Neural crest cell (in vitro differentiated cells): ENCODE data around the gene ABCC6. TPM values are rescaled to one million over a fixed set of nuclear protein-coding genes. Genes with fewer than 3 reads are reported as not detected.
"Not testable (repeated sequence)": the region's sequence is repeated elsewhere in the genome, so short reads cannot be mapped to it uniquely, and the experiment has no call there.

Source experiments
- DNase-seq: peaks from one replicate; pipeline ENCODE4 v3.0.0; 2021; ENCODE audit warnings: low read depth, mixed read lengths, low spot score
- H3K27ac Mint-ChIP-seq: one replicate; pipeline ENCODE4 v1.8.0; 2021; ENCODE audit warnings: mild to moderate bottlenecking, mixed read lengths; ENCODE audit not compliant: unreplicated experiment
- H3K27me3 Mint-ChIP-seq: 2 replicates; pipeline ENCODE4 v1.8.0; 2021; ENCODE audit warnings: low read depth, mild to moderate bottlenecking, mixed read lengths
- H3K36me3 Mint-ChIP-seq: 2 replicates; pipeline ENCODE4 v1.8.0; 2021; ENCODE audit warnings: low read depth, mild to moderate bottlenecking, mixed read lengths
- H3K4me1 Mint-ChIP-seq: 2 replicates; pipeline ENCODE4 v1.8.0; 2021; ENCODE audit warnings: mixed read lengths
- H3K4me3 Mint-ChIP-seq: one replicate; pipeline ENCODE4 v1.8.0; 2021; ENCODE audit warnings: mild to moderate bottlenecking, mixed read lengths
- H3K9me3 Mint-ChIP-seq: 2 replicates; pipeline ENCODE4 v1.8.0; 2021; ENCODE audit warnings: mixed read lengths
- total RNA-seq: library from RNA; stranded (reverse); gene quantifications from 2 replicates; pipeline ENCODE4 v1.2.1, GENCODE V29; 2021

Gene ABCC6
- total RNA-seq, 1 donor from 2014 or later: 2.2 TPM

DNA sequence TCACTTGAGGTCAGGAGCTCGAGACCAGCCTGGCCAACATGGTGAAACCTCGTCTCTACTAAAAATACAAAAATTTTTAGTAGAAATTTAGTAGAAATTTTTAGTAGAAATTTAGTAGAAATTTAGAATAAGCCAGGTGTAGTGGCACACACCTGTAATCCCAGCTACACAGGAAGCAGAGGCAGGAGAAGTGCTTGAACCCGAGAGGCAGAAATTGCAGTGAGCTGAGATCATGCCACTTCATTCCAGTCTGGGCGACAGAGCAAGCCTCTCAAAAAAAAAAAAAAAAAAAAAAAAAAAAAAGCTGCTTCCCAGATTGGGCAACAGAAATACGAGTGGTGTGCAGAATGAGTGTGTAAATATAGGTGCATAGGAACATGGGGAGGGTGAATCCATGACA is 4.5 kb downstream of the ABCC6 start:
- DNase-seq, H3K27ac Mint-ChIP-seq, H3K4me3 Mint-ChIP-seq, H3K4me1 Mint-ChIP-seq, H3K27me3 Mint-ChIP-seq, H3K9me3 Mint-ChIP-seq, H3K36me3 Mint-ChIP-seq: not testable (repeated sequence)

DNA sequence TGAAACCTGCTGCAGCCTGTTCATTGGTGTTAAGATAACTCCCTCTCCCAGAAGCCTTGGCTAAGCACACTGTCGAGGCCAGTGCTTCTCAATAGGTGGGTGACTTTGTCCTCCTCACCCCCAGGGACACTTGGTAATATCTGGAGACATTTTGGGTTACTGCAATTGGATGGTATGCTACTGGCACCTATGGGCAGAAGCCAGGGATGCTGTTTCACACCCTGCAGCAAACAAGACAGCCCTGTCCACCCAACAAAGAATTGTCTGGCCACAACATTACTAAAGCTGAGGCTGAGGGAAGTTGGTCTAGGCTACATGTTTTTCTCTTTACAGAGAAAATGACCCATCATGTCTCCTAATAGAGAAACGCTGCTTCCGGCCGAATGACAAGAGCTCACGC is 4.9 kb downstream of the ABCC6 start:
- DNase-seq, H3K27me3 Mint-ChIP-seq, H3K9me3 Mint-ChIP-seq, H3K36me3 Mint-ChIP-seq, H3K4me3 Mint-ChIP-seq, H3K27ac Mint-ChIP-seq, H3K4me1 Mint-ChIP-seq: not testable (repeated sequence)

DNA sequence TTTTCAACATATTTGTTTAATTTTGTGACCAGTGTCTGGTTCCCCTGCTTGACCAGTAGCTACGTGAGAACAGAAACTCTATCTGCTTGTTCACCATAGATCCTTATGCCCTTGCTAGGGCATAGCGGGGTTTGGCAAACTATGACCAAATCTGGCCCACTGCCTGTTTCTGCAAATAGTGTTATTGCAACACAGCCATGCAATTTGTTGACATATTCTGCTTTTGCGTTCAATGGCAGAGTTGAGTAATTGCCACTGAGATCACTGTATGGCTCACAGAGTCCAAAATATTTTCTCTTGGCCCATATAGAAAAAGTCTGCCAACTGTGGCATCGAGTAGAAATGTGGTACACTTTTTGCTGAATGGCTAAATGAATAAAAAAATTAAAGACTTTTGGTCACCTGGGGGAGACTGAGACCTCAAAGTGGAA is 9.4 kb downstream of the ABCC6 start:
- not testable (repeated sequence) for DNase-seq, H3K27me3 Mint-ChIP-seq, H3K9me3 Mint-ChIP-seq, H3K4me1 Mint-ChIP-seq, H3K27ac Mint-ChIP-seq, H3K4me3 Mint-ChIP-seq, H3K36me3 Mint-ChIP-seq

DNA sequence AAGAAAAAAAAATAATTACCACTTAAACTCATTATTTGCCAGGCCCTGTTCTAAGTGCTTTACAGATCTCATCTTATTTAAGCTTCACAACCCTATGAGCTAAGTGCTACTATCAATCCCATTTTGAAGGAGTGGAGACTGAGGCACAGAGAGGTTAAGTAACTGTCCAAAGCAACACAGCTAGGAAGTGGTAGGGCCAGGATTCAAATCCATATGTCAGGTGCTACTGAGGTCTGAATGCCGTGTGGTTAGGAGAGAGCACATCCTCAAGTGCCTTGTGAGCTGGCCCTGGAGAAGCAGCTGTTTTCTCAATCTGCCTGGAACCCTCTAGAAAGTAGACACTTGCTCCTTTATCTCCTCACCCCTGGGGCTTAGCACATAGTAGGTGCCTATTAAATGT is 11.9 kb downstream of the ABCC6 start:
- not testable (repeated sequence) for DNase-seq, H3K27me3 Mint-ChIP-seq, H3K4me1 Mint-ChIP-seq, H3K9me3 Mint-ChIP-seq, H3K27ac Mint-ChIP-seq, H3K36me3 Mint-ChIP-seq, H3K4me3 Mint-ChIP-seq

DNA sequence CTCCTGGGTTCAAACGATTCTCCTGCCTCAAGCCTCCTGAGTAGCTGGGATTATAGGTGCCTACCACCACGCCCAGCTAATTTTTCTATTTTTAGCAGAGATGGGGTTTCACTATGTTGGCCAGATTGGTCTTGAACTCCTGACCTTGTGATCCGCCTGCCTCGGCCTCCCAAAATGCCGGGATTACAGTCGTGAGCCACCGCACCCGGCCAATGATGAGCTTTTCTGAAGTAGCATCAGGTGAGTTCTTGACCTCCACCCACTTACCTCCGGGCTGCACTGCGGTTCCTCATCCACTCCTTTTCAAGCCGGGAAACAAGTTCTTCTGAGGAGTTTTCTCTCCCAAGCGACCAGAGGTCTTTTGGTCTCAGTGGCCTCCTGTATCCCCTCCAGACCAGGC is 14.8 kb downstream of the ABCC6 start:
- H3K27ac Mint-ChIP-seq, H3K27me3 Mint-ChIP-seq, H3K4me1 Mint-ChIP-seq, H3K4me3 Mint-ChIP-seq, H3K36me3 Mint-ChIP-seq, H3K9me3 Mint-ChIP-seq, DNase-seq: not testable (repeated sequence)

DNA sequence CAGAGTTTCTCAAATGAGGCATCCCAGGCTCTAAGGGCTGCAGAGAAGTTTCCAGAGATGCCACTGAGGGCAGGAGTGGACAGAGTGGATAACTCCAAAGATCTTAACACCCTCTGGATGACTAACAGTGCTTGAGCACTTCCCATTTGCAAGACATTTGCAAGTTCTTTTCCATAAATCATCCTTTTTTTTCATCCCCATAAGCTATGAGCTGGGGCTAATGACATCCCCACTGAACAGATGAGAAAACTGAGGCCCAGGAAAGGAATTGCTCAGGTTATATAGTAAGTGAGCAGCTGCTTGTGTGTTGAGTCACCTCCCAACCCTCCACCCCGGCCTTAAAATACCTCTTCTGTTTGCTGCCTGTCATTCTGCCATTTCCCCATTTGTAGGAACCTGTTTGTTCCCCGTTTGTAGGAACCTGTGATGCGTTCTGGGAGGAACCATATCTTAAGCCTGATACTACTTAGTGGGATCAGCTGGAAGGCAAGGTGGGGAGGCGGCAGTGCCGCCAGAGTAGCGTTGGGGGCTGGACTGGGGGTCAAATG is 15.4 kb downstream of the ABCC6 start:
- not testable (repeated sequence) for DNase-seq, H3K9me3 Mint-ChIP-seq, H3K27ac Mint-ChIP-seq, H3K4me1 Mint-ChIP-seq, H3K27me3 Mint-ChIP-seq, H3K4me3 Mint-ChIP-seq, H3K36me3 Mint-ChIP-seq

DNA sequence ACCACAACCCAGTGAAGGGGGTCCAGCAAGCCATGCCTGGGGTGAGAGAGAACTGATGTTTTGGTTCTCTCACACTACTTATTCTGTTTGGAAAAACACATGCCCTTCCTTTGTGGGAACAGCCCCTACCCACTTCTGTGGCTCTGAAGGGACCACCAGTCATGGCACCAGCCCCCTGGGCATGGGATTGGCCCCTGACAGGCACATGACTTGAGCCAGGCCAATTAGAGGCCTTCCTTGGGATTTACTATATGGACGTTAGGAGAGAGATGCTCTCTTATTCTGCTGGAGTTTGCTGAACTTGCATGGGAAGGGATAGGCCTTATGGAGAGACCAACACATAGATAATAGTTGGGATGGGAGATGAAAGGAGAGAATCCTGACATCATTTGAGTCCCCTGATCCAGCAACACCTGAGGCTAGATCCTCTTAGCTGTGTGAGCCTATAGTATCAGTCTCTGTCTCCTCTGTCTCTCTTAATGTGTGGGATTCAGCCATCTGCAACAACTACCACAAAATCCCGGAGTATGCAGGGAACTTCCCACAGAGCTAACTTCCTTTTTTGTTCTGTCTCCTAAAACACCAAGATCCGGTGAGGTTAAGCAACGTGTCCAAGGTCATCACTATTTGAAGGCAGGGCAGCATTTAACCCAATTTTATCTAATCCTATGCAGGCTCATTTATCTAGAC is 16.1 kb downstream of the ABCC6 start:
- H3K4me3 Mint-ChIP-seq, H3K27ac Mint-ChIP-seq, H3K4me1 Mint-ChIP-seq, H3K36me3 Mint-ChIP-seq, H3K27me3 Mint-ChIP-seq, DNase-seq, H3K9me3 Mint-ChIP-seq: not testable (repeated sequence)

DNA sequence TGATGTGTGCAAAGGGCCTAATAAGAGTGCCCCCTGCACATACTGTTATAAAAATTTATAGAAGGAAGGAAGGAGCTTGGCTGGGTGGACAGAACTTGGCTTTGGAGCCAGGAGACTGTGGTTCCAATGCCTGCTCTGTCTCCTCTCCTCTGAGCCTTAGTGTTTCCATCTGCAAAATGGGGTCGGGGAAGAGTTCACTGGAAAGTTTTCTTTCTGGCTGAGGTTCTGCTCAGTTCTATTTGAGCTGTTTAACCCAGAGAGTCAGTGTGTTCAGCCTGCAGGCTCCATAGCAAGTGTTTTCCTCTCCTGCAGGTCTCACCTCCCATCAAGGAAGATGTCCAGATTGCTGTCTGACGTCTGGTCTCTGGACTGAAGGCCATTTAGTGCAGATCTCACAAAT is 17.4 kb downstream of the ABCC6 start:
- H3K27ac Mint-ChIP-seq, H3K4me3 Mint-ChIP-seq, H3K27me3 Mint-ChIP-seq, H3K9me3 Mint-ChIP-seq, DNase-seq, H3K36me3 Mint-ChIP-seq, H3K4me1 Mint-ChIP-seq: not testable (repeated sequence)

DNA sequence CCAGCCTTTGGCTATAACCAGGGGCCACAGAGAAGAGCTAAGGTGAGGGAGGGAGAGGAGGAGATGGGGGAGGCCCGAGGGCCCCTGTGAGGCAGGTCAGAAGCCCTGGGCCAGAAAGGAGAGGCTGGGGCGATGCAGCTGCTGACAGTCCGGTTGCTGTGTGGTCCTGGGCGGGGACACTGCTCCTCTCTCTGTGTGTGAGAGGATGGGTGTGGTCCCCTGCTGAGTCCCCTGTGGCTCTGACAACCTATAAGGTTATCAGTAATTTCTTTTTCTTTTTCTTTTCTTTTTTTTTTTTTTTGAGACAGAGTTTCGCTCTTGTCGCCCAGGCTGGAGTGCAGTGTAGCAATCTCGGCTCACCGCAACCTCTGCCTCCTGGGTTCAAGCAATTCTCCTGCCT is 18.7 kb downstream of the ABCC6 start:
- H3K27me3 Mint-ChIP-seq, H3K9me3 Mint-ChIP-seq, H3K4me1 Mint-ChIP-seq, H3K36me3 Mint-ChIP-seq, H3K27ac Mint-ChIP-seq, H3K4me3 Mint-ChIP-seq, DNase-seq: not testable (repeated sequence)

DNA sequence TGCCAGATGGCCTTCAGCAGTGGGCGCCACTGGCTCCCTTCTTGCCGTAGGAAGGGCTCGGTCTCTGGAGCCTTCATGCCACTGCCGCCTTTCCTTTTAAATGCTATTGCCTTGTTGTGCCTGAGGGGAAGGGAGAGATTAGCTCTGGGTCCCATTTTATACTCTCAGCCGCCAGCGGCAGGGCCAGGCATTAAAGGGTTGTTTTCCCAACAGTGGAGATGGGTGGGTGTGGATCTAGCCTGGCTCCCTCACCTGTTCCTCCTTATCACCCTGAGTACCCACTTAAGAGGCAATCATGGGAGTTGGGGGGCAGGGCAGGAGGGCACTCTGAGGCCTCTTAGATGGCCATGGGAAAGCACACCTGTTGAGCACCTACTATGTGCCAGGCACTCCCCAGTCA is 19.8 kb downstream of the ABCC6 start:
- not testable (repeated sequence) for H3K9me3 Mint-ChIP-seq, DNase-seq, H3K36me3 Mint-ChIP-seq, H3K4me3 Mint-ChIP-seq, H3K4me1 Mint-ChIP-seq, H3K27ac Mint-ChIP-seq, H3K27me3 Mint-ChIP-seq
